ELF-1 (cell line): Measurements from ENCODE around the gene ABCC10.

Source experiments
- DNase-seq: peaks from one replicate; pipeline ENCODE4 v3.0.0-alpha.2; 2016; ENCODE audit warnings: low read depth, low spot score

ABCC10 gene

DNA sequence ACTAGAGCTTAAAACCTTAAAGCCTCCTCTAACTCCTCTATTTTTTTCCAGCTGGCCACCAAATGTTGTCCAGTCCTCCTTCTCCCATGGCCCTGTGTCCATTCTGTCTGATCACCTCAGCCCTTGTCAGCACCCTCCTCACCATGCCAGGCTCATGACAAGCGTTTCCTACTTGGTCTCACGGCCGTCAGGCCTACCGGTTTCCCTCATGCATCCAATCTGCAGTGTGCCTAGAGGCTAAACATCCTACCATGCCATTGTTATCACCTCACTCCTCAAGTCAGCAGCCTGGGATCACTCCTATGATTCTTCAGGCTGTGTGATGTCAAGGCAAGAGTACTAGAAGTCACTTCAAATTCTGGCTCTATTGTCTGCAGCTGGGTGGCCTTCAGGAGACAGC, 40.4 kb downstream of the ABCC10 start:
- peak; percentile 62 for DNase-seq

DNA sequence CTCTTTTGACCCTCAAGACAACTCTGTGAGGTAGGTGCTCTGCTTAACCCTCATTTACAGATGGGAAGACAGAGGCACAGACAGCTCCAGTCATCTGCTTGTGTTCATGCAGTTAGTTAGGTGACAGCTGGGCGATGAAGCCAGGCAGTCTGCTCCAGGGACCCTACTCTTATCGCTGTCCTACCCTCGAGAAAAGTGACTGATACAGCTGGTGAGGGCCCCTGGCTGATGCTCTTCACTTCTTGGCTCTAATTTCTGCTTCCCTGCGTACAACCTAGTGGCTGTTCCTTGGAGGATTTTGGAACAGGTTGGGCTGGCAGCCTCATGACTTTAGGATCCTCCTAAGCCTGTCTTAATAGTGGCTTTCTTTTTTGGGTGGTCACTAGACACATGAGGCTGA, 40.9 kb downstream of the ABCC10 start:
- DNase-seq = no peak

DNA sequence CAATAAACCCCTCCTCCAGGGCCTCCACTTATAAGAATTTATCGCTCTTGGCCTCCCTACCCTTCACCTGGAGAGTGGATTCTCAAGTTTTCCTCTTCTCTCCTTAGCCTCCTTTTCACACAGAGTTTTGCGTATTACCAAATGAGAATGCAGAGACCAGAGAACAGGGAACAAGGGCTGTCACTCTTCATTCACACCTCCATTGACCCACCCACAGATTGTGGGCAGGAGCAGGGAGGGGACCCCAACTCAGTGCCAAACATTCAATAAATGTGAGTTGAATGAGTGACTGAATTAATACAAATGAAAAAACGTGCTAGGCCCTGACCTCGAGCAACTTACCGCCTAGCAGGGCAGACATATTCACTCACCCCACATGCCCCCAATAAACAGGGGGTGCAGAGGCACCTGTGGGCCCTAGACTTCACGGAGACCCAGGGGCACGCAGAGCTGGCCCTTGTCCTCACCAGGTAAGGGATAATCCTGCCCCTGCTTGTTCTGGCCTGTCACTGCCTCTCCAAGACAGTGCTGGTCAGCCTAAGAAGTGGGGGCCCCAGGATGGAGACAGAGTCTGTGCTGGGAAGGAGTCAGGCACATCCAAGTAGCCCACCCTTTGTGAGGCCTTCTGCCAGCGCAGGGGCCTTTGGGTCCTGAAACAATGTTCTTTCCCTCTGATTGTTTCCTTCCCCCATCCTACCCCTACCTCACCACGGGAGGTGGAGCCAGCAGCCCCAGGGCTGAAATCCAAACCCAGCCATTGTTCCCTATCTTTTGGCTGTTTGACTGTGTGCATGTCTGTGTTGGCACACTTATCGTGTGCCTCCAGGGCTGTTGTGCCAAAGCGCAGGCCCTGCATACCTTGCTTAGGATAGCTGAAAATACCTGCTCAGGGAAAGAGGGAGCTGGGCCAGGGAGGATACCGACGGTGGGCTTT, 41.7 kb downstream of the ABCC10 start:
- DNase-seq = peak; percentile 93

DNA sequence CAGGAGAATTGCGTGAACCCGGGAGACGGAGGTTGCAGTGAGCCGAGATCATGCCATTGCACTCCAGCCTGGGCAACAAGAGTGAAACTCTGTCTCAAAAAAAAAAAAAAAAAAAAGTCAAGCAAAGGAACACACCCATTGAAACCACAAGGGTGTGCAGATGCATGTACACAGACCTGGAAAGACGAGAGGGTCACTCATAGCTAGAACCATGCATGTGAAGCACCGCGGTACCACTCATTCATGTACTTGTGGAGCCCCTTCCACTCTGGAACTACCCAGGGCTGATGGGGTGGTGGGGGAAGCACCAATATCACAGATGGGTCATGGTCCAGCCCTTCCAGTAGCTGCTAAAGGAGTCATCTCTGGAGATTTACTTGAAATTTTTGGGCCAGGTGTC, 42.6 kb downstream of the ABCC10 start:
- no peak for DNase-seq

DNA sequence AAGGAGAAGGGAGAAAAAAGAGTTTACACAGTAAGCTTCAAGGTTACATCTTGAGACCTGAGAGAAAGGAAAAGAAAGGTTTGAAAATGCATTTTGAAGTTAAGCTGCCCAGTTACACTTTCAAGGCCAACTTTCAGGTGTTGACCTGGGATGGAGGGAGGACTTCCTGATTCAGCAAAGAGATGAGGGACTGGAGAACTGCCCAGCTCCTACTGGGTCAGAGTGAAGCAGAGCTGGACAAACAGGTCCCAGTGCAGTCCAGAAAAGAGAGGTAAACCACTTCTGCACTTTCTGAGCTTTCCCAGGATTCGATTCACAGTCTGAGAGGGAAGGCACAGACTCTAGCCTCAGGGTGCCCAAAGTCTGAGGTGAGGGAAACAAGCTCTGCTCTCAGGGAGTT, 44.1 kb downstream of the ABCC10 start:
- DNase-seq = peak; percentile 53

DNA sequence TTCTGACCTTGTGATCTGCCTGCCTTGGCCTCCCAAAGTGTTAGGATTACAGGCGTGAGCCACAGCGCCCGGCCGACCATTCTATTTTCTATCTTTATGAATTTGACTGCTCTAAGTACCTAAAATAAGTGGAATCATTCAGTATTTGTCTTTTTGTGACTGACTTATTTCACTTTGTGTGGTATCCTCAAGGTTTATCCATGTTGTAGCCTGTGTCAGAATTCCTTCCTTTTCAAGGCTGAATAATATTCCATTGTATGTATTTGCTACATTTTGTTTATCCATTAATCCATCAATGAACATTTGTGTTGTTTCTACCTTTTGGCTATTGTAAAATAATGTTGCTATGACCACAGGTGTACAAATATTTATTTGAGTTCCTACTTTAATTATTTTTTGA, 45.2 kb downstream of the ABCC10 start:
- no peak for DNase-seq

DNA sequence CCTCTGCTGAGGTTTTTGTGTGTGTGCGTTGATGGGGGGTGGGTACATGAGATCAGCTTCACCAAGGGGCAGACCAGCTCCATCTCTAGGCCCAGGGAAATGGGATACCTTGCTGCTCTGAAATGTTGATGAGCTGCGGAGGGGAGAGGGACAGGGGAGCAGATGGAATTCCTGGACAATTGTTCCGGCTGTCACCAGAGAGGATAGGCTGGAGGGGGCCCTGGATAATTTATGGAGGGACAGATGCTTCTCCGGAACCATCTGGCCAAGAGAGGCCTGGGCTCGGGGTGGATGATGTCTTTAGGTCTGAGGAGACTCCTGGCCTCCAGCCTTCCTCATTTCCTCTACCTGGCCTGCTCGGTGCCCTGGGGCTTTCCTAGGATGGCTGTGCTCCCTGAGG, 48.2 kb downstream of the ABCC10 start:
- DNase-seq = no peak

DNA sequence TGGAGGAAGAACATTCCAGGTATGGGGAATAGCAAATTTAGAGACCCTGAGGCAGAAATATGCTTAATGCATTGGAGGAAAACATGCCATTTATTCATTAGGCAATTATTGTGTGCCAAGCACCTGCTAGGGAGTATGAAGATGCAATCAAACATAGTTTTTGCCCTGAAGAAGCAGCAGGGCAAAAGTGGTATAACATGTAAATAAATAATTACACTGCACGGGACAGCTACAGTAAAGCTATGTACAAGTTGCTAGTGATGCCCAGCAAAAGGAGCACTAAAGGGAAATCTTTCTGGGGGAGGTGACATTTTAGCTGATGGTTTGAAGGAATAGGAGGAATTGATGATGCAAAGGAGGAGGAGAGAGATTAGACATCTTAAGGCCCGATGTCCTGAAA, 49.4 kb downstream of the ABCC10 start:
- DNase-seq = no peak

DNA sequence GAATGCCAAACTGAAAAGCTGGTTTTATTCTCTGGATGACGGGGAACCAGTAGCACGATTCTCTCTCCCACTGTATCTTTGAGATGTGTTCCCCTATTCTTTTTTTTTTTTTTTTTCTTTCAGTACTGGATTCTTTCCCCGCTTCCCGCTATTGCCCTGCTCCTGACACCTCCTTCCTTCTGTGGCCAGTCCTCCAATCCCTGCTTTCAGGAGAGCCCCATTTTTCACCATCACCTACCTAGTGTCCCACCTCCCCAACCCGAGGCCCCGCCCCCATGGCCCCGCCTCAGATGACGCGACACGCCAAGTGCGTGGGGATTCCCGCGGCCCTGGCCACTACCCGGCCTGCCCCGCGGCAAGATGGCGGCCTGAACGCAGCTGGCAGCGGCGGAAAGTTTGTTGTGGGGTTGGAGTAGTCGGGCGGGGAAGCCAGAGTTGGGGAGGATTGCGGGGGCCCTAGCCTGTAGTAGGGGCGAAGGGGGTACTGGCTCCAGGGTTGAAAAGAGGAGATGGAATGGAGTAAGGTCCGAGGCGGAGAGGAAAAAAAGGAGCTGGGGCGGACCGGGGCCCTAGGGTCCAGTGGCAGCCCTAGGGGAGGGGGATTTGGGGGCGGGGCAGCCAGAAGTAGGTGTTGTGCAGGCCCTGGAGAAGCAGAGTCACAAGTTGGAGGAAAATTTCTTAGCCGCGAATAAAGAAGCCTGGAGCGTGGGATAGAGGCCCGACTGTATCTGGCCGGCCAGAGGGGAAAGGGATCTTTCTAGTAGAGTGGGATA, 50.1 kb downstream of the ABCC10 start, which contains the start of gene TJAP1:
TJAP1 (plus strand) TSS at position 336 of the 773 bp plus-strand sequence. CDS start 21,432 bp downstream, outside the sequence.
- peak; percentile 66 for DNase-seq

DNA sequence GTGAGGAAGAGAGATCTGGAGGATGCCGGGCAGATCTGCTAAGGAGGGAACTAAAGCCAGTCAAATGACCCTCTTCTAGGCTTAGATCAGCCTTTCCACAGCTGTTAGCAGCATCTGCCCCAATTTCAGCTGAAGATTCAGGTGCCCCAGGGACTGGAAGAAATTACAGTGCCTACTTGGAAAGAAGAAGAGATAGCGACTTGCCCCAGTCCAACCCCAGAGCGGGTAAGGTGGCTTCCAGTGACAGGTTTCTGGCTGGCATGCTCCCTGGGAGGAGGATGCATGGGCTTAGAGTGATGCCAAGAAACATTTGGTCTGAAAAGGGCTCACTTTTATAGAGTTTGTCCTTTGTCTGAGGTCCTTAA, 50.6 kb downstream of the ABCC10 start:
- no peak for DNase-seq

DNA sequence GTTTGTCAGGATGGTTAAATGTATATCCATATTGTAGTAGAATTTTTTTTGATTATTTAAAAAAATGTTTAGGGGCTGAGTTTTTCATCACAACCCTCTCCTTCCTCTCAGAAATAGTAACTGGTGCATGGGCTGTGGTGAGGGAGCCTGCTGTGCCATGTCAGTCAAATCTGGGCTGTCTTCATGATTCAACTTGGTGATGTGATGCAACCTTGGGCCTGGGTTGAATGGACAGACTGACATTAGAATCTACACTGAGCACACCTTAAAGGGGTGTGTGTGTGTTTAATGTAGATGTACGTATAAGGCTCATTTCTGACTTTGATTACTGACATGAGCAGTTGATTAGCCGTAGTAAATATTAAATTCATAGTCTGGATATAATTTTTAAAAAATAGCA, 53.7 kb downstream of the ABCC10 start:
- no peak for DNase-seq

DNA sequence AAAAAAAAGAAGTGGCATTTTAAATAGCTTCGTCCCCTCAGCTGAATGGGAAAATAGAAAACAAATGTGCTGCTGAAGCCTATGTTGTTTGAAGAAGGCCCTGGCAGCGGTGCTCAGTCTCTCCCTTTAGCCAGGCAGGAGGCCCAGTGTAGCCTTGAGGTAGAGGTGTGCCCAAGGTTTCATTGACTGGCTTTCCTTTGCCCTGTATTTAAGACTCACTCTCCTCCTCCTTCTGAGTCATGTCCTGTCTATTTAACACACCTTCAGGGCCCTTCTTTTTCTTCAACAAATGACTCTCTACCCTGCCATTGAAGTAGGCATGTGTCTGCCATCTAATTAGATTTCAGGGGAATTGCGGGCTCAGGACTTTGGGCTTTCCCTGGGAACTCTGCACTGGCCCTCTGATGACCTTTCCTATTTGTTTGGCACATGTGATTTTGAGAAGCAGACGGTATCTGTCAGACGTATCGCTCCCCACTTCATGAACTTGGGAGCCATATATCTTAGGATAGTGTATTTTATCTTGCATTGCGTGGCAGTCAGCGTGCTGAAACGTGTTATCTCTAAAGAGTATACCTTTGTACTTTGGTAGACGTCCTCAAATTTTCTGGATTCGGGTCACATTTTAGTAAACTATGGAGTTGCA, 54.4 kb downstream of the ABCC10 start:
- no peak for DNase-seq

DNA sequence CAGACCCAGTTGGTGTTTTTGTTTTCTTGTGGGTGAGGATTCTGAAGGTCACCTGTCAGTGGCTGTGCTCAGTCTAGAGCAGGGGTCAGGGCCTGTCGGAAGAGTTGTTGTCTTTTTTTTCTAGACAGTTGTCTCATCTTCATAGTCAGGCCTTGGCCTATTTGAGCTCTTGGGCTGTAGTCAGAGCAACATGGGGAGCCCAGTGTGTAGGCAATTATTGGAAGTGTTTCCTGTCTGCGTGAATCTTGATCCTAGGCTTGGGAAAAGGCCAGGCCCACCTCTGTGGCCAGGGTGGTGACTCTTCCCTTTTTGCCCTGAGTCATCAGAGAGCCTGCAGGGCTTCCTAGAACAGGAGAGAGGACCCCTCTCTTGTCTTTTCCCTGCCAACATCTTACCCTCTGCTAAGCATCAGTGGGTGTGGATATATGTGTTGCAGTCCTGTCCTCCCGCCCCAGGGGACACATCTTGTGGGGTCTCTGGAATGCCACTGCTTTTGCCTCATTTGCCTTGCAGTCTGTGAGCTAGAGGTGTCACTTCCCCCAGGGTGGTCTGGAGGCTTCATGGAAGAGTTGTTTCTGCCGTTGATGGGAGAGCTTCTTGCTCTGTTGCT, 61.4 kb downstream of the ABCC10 start:
- DNase-seq = no peak

DNA sequence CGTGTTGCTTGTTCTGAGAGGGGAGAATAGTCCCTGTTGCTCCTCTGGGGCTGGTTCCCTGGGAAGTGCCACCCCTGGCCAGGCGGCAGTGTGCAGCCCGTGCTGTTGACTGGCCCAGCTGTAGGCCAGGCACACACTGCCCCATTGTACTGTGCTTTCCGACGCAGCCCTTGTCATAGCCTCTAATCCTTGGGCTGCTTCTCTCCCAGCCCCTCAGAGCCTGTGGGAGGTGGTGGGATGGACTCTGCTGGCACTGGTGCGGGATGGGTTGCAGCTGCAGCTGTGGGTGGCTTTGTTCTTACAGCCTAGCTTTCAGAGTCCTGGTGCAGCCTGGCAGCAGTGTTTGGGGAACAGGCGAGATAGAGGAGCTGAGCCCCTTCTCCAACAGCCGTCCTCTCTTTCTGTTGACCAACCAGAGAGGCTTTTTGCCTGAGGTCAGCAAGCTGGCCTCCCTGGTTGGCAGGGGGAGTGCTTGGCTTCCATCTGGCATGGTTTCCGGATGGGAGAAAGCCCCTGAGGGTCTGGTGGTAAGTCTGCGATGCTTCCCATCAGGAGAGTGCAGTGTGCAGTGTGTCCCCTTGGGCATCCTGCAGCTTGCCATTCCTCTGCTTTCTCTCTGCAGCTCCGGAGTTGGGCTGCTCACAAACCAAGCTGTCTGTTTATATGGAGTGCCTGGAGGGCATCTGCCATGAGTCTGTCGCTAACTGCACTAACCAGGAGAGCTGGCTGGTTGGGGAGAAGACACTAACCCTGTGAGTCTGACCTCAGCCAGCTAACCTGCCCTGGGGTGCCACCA, 62.1 kb downstream of the ABCC10 start:
- peak; percentile 88 for DNase-seq

DNA sequence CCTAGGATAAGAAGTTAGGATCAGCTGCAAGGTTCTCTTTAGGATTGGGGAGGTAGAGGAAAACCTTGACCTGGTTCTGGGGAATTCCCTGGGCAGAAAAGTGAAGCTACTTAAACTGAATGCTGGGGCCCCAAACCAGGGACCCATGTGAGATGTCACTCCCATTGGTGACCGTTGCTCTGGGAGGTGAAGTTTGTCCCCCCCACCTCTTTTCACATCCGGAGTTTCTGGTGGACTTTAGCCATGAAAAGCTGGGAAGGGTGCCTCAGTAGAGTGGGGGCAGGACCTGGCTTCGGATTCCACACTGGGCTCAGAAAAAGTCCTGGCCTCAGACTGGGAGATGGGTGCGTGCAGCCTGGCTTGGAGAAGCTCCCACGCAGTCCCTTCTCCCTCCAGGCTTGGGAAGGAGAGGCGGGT, 63.2 kb downstream of the ABCC10 start:
- no peak for DNase-seq

DNA sequence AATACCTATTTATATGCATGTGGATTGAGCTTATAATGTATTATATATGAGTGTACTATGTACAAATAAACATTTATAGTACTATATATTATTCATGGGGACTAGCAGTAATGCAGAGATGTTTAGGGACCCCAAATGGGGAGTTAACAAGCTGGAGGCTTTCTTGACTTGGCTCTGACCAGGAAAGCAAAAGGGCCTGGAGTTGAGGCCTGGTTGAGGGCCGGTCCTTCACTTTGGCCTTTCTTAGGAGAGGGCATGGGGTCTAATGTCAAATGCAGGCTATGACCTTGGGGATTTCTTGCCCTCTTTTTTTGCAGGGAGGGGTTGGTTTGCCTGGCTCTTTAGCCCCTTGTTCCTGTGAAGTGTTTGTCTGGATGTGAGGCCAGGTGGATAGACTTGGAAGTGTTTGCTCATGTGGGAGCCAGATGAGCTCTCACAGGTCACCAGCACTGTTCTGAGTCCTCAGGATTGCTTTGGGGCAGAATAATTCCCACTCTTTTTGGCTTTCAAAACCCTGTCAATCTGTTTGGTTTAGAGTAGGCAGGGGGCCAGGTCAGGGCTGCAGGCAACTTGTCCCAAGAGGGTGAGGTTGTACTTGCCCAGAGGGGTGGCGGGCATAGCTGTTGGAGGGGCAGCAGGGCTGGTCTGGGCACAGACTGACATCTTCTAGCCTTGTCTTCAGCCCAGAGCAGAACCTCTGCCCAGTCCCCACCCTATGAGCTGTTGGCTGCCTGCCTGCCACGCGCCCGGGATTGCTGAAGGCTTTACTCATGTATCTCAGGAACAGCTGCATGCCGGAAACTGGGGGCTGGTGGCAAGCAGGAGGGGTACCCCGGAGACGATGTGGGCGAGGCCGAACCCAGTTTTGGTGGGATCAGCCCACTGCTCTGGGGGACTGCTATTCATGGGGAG, 64.7 kb downstream of the ABCC10 start:
- DNase-seq = no peak

DNA sequence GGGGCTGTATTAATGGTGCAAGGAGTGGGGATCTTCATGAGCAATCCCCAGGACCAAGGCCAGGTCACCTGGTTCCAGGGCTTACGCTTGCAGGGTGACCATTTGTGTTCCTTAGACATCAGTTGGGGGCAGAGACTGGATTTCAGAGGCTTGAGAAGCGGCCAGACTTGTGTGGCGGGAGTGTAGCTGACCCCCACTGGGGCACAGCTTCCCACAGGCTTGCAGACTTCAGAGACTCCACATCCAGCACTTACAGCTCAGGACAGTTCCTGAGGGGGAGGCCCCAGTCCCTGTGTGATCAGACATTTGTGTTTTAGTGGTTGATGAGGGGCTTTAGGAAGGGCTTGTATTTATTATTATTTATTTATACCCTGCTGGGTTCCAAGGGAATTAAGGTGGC, 65.3 kb downstream of the ABCC10 start:
- no peak for DNase-seq

DNA sequence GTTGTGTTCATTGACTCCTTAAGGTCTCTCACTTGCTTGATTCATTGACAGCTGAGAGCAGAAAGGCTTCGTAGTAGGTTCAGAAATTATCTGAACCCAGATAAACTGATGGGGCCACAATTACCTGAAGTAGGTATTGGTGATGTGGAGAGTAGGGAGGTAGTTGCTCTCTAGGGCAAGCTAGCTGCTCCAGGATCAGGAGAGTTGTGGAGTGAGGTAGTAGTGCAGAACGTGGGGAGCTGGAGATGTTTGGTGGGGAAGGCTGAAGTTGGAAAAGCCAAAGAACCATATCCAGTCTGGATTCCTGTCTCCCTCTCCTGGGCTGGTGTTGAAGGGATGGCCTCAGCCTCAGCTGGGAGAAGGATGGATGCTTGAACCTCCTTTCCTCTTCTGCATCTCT, 65.9 kb downstream of the ABCC10 start:
- no peak for DNase-seq

DNA sequence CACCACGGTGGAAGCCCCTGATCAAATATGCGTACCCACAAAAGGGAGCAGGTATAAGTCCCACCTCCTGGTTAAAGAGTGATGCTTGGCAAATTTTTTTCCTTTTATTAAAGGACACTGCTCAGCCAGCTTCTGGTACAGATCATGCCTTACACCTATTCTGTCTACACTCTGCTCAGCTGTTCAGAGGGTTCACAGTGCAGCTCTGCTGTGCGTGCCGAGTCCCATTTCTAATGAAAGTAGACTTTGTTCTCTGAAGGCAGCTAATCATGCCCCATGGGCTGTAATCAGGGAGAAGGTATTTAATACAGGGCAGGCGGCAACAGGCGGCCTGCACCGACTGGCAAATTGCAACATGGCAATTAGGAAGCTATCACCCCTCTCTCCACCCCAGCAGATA, 66.5 kb downstream of the ABCC10 start:
- DNase-seq = no peak

DNA sequence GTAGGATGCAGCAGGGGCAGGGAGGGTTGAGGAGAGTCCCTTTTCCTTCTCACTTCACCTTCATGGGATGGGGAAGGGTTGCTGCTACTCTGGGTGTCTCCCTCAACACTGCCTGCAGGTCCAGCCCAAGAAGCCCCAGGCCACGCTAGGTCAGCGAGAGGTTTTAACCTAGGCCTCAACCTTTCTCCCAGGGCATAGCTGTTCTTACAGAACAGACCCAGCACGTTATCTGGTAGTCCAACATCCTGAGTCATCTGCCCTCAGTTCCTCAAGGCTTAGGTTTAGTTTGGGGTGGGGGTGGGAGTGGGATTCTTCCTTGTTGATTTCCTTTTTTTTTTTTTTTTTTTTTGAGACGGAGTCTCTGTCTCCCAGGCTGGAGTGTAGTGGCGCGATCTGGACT, 67.0 kb downstream of the ABCC10 start:
- DNase-seq = peak; percentile 58
